Measurements from ENCODE around the gene KIF18B. TPM values are rescaled to one million over a fixed set of nuclear protein-coding genes. Genes with fewer than 3 reads are reported as not detected.

Gene KIF18B
- total and polyA plus RNA-seq, 2 of the 13 experiments (the other 11 are each of a cell fraction or from before 2014, with no cell fraction given), result 15.2 to 15.3 TPM

- peak; percentile 97; the same call in 1 of the 2 replicates for TF ChIP-seq TRAFD1 (CRISPR knock-in tag; IDR thresholded peaks at IDR 0.05; ENCODE audit: borderline replicate concordance)
- no peak for TF ChIP-seq ZNF121 (CRISPR knock-in tag; IDR thresholded peaks at IDR 0.05)
- no peak for TF ChIP-seq ZNF816 (CRISPR knock-in tag; IDR thresholded peaks at IDR 0.05; ENCODE audit: borderline replicate concordance)
- peak; percentile 98 for TF ChIP-seq MXD3 (CRISPR knock-in tag; IDR thresholded peaks at IDR 0.05)
- TF ChIP-seq ZNF891 (CRISPR knock-in tag; IDR thresholded peaks at IDR 0.05), result peak; percentile 89
- peak; percentile 99 for TF ChIP-seq CREM (IDR thresholded peaks at IDR 0.05)
- TF ChIP-seq CREM (CRISPR knock-in tag; IDR thresholded peaks at IDR 0.05), result peak; percentile 91
- TF ChIP-seq, protein P1, sequence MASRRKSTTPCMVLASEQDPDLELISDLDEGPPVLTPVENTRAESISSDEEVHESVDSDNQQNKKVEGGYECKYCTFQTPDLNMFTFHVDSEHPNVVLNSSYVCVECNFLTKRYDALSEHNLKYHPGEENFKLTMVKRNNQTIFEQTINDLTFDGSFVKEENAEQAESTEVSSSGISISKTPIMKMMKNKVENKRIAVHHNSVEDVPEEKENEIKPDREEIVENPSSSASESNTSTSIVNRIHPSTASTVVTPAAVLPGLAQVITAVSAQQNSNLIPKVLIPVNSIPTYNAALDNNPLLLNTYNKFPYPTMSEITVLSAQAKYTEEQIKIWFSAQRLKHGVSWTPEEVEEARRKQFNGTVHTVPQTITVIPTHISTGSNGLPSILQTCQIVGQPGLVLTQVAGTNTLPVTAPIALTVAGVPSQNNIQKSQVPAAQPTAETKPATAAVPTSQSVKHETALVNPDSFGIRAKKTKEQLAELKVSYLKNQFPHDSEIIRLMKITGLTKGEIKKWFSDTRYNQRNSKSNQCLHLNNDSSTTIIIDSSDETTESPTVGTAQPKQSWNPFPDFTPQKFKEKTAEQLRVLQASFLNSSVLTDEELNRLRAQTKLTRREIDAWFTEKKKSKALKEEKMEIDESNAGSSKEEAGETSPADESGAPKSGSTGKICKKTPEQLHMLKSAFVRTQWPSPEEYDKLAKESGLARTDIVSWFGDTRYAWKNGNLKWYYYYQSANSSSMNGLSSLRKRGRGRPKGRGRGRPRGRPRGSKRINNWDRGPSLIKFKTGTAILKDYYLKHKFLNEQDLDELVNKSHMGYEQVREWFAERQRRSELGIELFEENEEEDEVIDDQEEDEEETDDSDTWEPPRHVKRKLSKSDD (CRISPR knock-in tag; IDR thresholded peaks at IDR 0.05; ENCODE audit: low read depth), result peak; percentile 70; the same call in 1 of the 2 replicates
- no peak for TF ChIP-seq NONO (IDR thresholded peaks at IDR 0.05)
- peak; percentile 100 for TF ChIP-seq NONO (CRISPR knock-in tag; conservative IDR thresholded peaks at IDR 0.05)
- TF ChIP-seq NFKB2 (CRISPR knock-in tag; IDR thresholded peaks at IDR 0.05; ENCODE audit: borderline replicate concordance), result peak; percentile 94; the same call in 1 of the 2 replicates
- TF ChIP-seq ZNF484 (CRISPR knock-in tag; IDR thresholded peaks at IDR 0.05; ENCODE audit: borderline replicate concordance, low read depth), result no peak
- no peak for TF ChIP-seq ZNF20 (CRISPR knock-in tag; IDR thresholded peaks at IDR 0.05)
- TF ChIP-seq ZNF724P (CRISPR knock-in tag; IDR thresholded peaks at IDR 0.05; ENCODE audit: borderline replicate concordance), result no peak
- TF ChIP-seq, protein P2, sequence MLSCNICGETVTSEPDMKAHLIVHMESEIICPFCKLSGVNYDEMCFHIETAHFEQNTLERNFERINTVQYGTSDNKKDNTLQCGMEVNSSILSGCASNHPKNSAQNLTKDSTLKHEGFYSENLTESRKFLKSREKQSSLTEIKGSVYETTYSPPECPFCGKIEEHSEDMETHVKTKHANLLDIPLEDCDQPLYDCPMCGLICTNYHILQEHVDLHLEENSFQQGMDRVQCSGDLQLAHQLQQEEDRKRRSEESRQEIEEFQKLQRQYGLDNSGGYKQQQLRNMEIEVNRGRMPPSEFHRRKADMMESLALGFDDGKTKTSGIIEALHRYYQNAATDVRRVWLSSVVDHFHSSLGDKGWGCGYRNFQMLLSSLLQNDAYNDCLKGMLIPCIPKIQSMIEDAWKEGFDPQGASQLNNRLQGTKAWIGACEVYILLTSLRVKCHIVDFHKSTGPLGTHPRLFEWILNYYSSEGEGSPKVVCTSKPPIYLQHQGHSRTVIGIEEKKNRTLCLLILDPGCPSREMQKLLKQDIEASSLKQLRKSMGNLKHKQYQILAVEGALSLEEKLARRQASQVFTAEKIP (CRISPR knock-in tag; IDR thresholded peaks at IDR 0.05; ENCODE audit: borderline replicate concordance), result no peak
- TF ChIP-seq, protein P3, sequence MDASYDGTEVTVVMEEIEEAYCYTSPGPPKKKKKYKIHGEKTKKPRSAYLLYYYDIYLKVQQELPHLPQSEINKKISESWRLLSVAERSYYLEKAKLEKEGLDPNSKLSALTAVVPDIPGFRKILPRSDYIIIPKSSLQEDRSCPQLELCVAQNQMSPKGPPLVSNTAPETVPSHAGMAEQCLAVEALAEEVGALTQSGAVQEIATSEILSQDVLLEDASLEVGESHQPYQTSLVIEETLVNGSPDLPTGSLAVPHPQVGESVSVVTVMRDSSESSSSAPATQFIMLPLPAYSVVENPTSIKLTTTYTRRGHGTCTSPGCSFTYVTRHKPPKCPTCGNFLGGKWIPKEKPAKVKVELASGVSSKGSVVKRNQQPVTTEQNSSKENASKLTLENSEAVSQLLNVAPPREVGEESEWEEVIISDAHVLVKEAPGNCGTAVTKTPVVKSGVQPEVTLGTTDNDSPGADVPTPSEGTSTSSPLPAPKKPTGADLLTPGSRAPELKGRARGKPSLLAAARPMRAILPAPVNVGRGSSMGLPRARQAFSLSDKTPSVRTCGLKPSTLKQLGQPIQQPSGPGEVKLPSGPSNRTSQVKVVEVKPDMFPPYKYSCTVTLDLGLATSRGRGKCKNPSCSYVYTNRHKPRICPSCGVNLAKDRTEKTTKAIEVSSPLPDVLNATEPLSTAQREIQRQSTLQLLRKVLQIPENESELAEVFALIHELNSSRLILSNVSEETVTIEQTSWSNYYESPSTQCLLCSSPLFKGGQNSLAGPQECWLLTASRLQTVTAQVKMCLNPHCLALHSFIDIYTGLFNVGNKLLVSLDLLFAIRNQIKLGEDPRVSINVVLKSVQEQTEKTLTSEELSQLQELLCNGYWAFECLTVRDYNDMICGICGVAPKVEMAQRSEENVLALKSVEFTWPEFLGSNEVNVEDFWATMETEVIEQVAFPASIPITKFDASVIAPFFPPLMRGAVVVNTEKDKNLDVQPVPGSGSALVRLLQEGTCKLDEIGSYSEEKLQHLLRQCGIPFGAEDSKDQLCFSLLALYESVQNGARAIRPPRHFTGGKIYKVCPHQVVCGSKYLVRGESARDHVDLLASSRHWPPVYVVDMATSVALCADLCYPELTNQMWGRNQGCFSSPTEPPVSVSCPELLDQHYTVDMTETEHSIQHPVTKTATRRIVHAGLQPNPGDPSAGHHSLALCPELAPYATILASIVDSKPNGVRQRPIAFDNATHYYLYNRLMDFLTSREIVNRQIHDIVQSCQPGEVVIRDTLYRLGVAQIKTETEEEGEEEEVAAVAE (CRISPR knock-in tag; IDR thresholded peaks at IDR 0.05; ENCODE audit: borderline replicate concordance), result peak; percentile 87; the same call in 1 of the 2 replicates
- 0 out of 2 replicates have a peak, but pooled peaks have one; percentile 82 for TF ChIP-seq ZNF792 (CRISPR knock-in tag; IDR thresholded peaks at IDR 0.05)
- peak; percentile 91; the same call in 1 of the 2 replicates for TF ChIP-seq ZSCAN30 (CRISPR knock-in tag; IDR thresholded peaks at IDR 0.05)
Measured at GRCh38 chr17:44899074-44899782, 48.3 kb downstream of the KIF18B start, which contains the start of gene EFTUD2 (continued).
